H9 (cell line): ENCODE data around the gene DENND11. TPM values are rescaled to one million over a fixed set of nuclear protein-coding genes. Genes with fewer than 3 reads are reported as not detected.

Source experiments
- DNase-seq: peaks from one replicate; pipeline ENCODE4 v3.0.0-alpha.2; 2017
- H2AFZ ChIP-seq: one replicate; pipeline ENCODE4 v1.6.1; 2013; ENCODE audit warnings: mild to moderate bottlenecking, low read length, control low read depth, moderate library complexity
- H2AK5ac ChIP-seq: 2 replicates; pipeline ENCODE4 v1.6.1; 2013; ENCODE audit warnings: low read length, control low read depth, mixed read lengths; ENCODE audit not compliant: insufficient read length
- H2BK120ac ChIP-seq: one replicate; pipeline ENCODE4 v1.6.1; 2013; ENCODE audit warnings: low read depth, mild to moderate bottlenecking, low read length, control low read depth, inconsistent platforms; ENCODE audit not compliant: poor library complexity, severe bottlenecking
- H2BK12ac ChIP-seq: 2 replicates; pipeline ENCODE4 v1.6.1; 2013; ENCODE audit warnings: low read length, control low read depth, mixed read lengths, low read depth; ENCODE audit not compliant: insufficient read length
- H2BK15ac ChIP-seq: 2 replicates; pipeline ENCODE4 v1.6.1; 2013; ENCODE audit warnings: low read depth, low read length, control low read depth
- H2BK20ac ChIP-seq: one replicate; pipeline ENCODE4 v1.6.1; 2013; ENCODE audit warnings: low read depth, mild to moderate bottlenecking, low read length, control low read depth, inconsistent platforms; ENCODE audit not compliant: poor library complexity, severe bottlenecking
- H2BK5ac ChIP-seq: 2 replicates; pipeline ENCODE4 v1.6.1; 2013; ENCODE audit warnings: low read length, control low read depth, mixed read lengths; ENCODE audit not compliant: insufficient read length
- H3K14ac ChIP-seq: 2 replicates; pipeline ENCODE4 v1.6.1; 2013; ENCODE audit warnings: low read length, control low read depth; ENCODE audit not compliant: insufficient read depth
- H3K18ac ChIP-seq: 2 replicates; pipeline ENCODE4 v1.6.1; 2013; ENCODE audit warnings: low read depth, mild to moderate bottlenecking, mixed read lengths, low read length, control low read depth; ENCODE audit not compliant: insufficient read length
- H3K23ac ChIP-seq: 2 replicates; pipeline ENCODE4 v1.6.1; 2013; ENCODE audit warnings: low read length, control low read depth, mixed read lengths, low read depth; ENCODE audit not compliant: insufficient read length
- H3K23me2 ChIP-seq: 2 replicates; pipeline ENCODE4 v1.6.1; 2013; ENCODE audit warnings: low read depth, mild to moderate bottlenecking, mixed read lengths, low read length, control low read depth; ENCODE audit not compliant: insufficient read length, poor library complexity, severe bottlenecking
- H3K27ac ChIP-seq: 2 replicates; pipeline ENCODE4 v1.5.1; 2013; ENCODE audit warnings: low read length, control low read depth, mixed read lengths, low read depth; ENCODE audit not compliant: insufficient read length
- H3K27me3 ChIP-seq: 2 replicates; pipeline ENCODE4 v1.6.1; 2013; ENCODE audit warnings: low read length, control low read depth, inconsistent platforms; ENCODE audit not compliant: insufficient read depth
- H3K4ac ChIP-seq: 2 replicates; pipeline ENCODE4 v1.6.1; 2013; ENCODE audit warnings: low read depth, mild to moderate bottlenecking, control low read depth, inconsistent platforms, low read length, moderate library complexity
- H3K4me1 ChIP-seq: 2 replicates; pipeline ENCODE4 v1.6.1; 2013; ENCODE audit warnings: low read length, control low read depth, inconsistent platforms; ENCODE audit not compliant: insufficient read depth
- H3K4me2 ChIP-seq: 2 replicates; pipeline ENCODE4 v1.6.1; 2013; ENCODE audit warnings: low read length, control low read depth, mixed read lengths; ENCODE audit not compliant: insufficient read length, insufficient read depth
- H3K56ac ChIP-seq: 2 replicates; pipeline ENCODE4 v1.6.1; 2013; ENCODE audit warnings: low read depth, mild to moderate bottlenecking, mixed read lengths, low read length, control low read depth; ENCODE audit not compliant: insufficient read length
- H3K79me1 ChIP-seq: 2 replicates; pipeline ENCODE4 v1.6.1; 2013; ENCODE audit warnings: low read depth, mild to moderate bottlenecking, moderate library complexity, low read length, control low read depth, inconsistent platforms; ENCODE audit not compliant: insufficient read depth, poor library complexity, severe bottlenecking
- H3K79me2 ChIP-seq: 2 replicates; pipeline ENCODE4 v1.6.1; 2013; ENCODE audit warnings: low read length, control low read depth, inconsistent platforms; ENCODE audit not compliant: insufficient read depth
- H3K9ac ChIP-seq: 2 replicates; pipeline ENCODE4 v1.6.1; 2013; ENCODE audit warnings: low read length, control low read depth, mixed read lengths; ENCODE audit not compliant: insufficient read length; ENCODE audit errors: extremely low read depth
- H3K9me3 ChIP-seq: one replicate; pipeline ENCODE4 v1.6.1; 2013; ENCODE audit warnings: low read depth, low read length, inconsistent platforms; ENCODE audit not compliant: control insufficient read depth
- H3T11ph ChIP-seq: one replicate; pipeline ENCODE4 v1.6.1; 2013; ENCODE audit warnings: mild to moderate bottlenecking, low read length, control low read depth, inconsistent platforms
- H4K20me1 ChIP-seq: one replicate; pipeline ENCODE4 v1.6.1; 2013; ENCODE audit not compliant: control insufficient read depth, insufficient read length, insufficient read depth
- H4K5ac ChIP-seq: 2 replicates; pipeline ENCODE4 v1.6.1; 2013; ENCODE audit warnings: low read depth, mild to moderate bottlenecking, mixed read lengths, low read length, control low read depth; ENCODE audit not compliant: insufficient read length
- H4K8ac ChIP-seq: replicated peaks from 2 replicates; pipeline ENCODE4 v1.6.1; 2013; ENCODE audit warnings: low read length, control low read depth, mixed read lengths, low read depth; ENCODE audit not compliant: insufficient read length
- H4K91ac ChIP-seq: 2 replicates; pipeline ENCODE4 v1.6.1; 2013; ENCODE audit warnings: low read depth, mild to moderate bottlenecking, moderate library complexity, mixed read lengths, low read length, control low read depth; ENCODE audit not compliant: insufficient read length
- H3K27ac Mint-ChIP-seq, 3 experiments: 2 replicates in 2 of 3; 3 replicates in 1 of 3; pipeline ENCODE4 v1.8.0; 2020 to 2021; ENCODE audit warnings: mixed read lengths in 3 of 3, mild to moderate bottlenecking in 1 of 3, moderate library complexity in 1 of 3
- H3K27me3 Mint-ChIP-seq: 2 replicates; pipeline ENCODE4 v1.8.0; 2021; ENCODE audit warnings: low read depth, mild to moderate bottlenecking, moderate library complexity, mixed read lengths
- H3K36me3 Mint-ChIP-seq, 3 experiments: 2 replicates in 2 of 3; 3 replicates in 1 of 3; pipeline ENCODE4 v1.8.0; 2020 to 2021; ENCODE audit warnings: low read depth in 3 of 3, mixed read lengths in 3 of 3; ENCODE audit not compliant: insufficient read depth in 1 of 3
- H3K4me1 Mint-ChIP-seq, 2 experiments: 2 replicates each; pipeline ENCODE4 v1.8.0; 2020; ENCODE audit warnings: mixed read lengths in 2 of 2
- H3K4me3 Mint-ChIP-seq, 2 experiments: 2 replicates in 1 of 2; 3 replicates in 1 of 2; pipeline ENCODE4 v1.8.0; 2020 to 2021; ENCODE audit warnings: mild to moderate bottlenecking in 2 of 2, mixed read lengths in 2 of 2, moderate library complexity in 1 of 2
- H3K9me3 Mint-ChIP-seq, 2 experiments: 2 replicates in 1 of 2; 3 replicates in 1 of 2; pipeline ENCODE4 v1.8.0; 2020; ENCODE audit warnings: mild to moderate bottlenecking in 2 of 2, mixed read lengths in 2 of 2, moderate library complexity in 1 of 2
- CTCF ChIP-seq: fragments of 200-600 bp; sonication (generic); conservative IDR thresholded peaks from 3 replicates; pipeline ENCODE4 v1.8.0; 2021; ENCODE audit warnings: antibody characterized with exemption, mild to moderate bottlenecking
- WGBS: extraction: QIAGEN DNeasy Blood & Tissue Kit; methylation state at CpG from one replicate; pipeline ENCODE4 v1.1.7; 2013; ENCODE audit warnings: missing lambda C conversion rate, low lambda C conversion rate, mixed read lengths; ENCODE audit not compliant: insufficient read length; ENCODE audit errors: extremely low coverage; 5-methylcytosine and 5-hydroxymethylcytosine counted together
- total RNA-seq: library from RNA; stranded (reverse); gene quantifications from 2 replicates; pipeline ENCODE4 v1.2.1, GENCODE V29; 2021

Gene DENND11
- total RNA-seq, 1 experiment from 2014 or later, result 21.9 TPM

GRCh38 chr7:141688043-141688442, 13.9 kb downstream of the DENND11 start:
- no peak overlapping the region for H4K8ac ChIP-seq
- no peak overlapping the region for H2BK15ac ChIP-seq
- peak overlapping the region in 1 of 3 experiments; percentile 38; a peak in 1 of 7 replicates for H3K27ac Mint-ChIP-seq
- no peak overlapping the region for H2BK5ac ChIP-seq
- H3K18ac ChIP-seq, result no peak overlapping the region
- no peak overlapping the region for H2AFZ ChIP-seq
- no peak overlapping the region for H2BK20ac ChIP-seq
- TF ChIP-seq CTCF, result no peak
- H3K4me2 ChIP-seq, result no peak overlapping the region
- no peak overlapping the region for H3K4me3 Mint-ChIP-seq
- H3T11ph ChIP-seq, result no peak overlapping the region
- peaks cover 2% of the 10 kb centered on the region; the same call in 1 of the 2 replicates for H3K79me2 ChIP-seq
- no peak for DNase-seq
- H3K36me3 Mint-ChIP-seq, result peaks cover 4 to 15% (median 14%) of the 10 kb centered on the region in 3 experiments; a peak in 6 of 7 replicates
- H3K79me1 ChIP-seq, result no peaks in the 10 kb centered on the region
- no peak overlapping the region for H2BK120ac ChIP-seq
- H3K14ac ChIP-seq, result no peak overlapping the region
- no peak overlapping the region for H4K5ac ChIP-seq
- no peak overlapping the region for H3K4ac ChIP-seq
- H3K4me1 Mint-ChIP-seq, result peaks cover 17 to 28% of the 10 kb centered on the region in 2 experiments
- WGBS, result no CpG with 5 or more reads among the region's 5 CpGs
- no peak overlapping the region for H3K56ac ChIP-seq
- no peaks in the 10 kb centered on the region for H3K9me3 Mint-ChIP-seq
- no peaks in the 10 kb centered on the region for H3K27me3 ChIP-seq
- no peak overlapping the region for H3K9ac ChIP-seq
- H3K27me3 Mint-ChIP-seq, result no peaks in the 10 kb centered on the region
- no peaks in the 10 kb centered on the region for H3K23me2 ChIP-seq
- no peak overlapping the region for H2AK5ac ChIP-seq
- H3K9me3 ChIP-seq, result no peaks in the 10 kb centered on the region
- H4K91ac ChIP-seq, result no peak overlapping the region
- H4K20me1 ChIP-seq, result no peaks in the 10 kb centered on the region
- H3K27ac ChIP-seq, result no peak overlapping the region
- no peak overlapping the region for H2BK12ac ChIP-seq
- H3K4me1 ChIP-seq, result peaks cover 6% of the 10 kb centered on the region; the same call in 1 of the 2 replicates
- H3K23ac ChIP-seq, result no peak overlapping the region
